HG02840 (cell line): ENCODE measurements around the gene EPHB2.

Source experiments
- ATAC-seq: cut with Tn5 transposase; IDR thresholded peaks from one replicate; pipeline ENCODE4 v1.9.1; 2021; ENCODE audit warnings: mild to moderate bottlenecking, moderate library complexity, moderate number of reproducible peaks; ENCODE audit not compliant: unreplicated experiment, low FRiP score

The EPHB2 gene

DNA sequence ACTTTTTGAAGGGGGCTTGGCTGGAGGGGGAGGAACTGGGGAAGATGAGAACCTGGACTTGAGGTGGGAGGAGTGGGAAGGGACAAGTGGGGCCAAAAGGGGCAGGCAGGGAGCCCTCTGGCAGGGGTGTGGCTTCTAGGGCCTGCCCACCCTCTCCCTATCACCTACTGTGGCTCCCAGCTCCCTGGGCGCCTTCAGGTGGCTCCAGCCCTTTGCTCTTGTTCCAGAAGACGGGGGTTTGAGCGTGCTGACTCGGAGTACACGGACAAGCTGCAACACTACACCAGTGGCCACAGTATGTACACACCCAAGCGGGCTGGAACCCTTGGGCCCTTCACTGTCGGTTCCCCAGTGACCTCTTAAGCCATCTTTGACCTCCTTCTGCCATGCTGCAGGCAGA is 185.5 kb downstream of the EPHB2 start:
- ATAC-seq, result no peak

DNA sequence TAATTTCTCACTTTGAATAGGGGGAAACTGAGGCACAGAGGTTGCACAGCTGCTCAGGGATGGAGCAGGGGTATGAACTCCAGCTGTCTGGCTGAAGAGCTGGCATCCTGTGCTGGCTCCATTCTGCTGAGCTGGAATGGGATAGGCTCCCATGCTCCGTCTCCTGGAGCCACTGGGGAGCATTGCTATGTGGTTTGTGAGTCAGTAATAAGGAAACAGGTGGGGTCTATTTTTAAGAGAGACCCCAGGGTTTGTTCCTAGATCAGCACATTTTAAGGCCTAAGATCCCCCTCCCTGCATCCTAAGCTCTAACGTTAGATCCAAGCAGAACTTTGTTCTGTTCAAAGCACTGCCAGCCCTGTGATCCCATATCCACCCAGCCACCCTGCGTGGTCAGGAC is 189.8 kb downstream of the EPHB2 start:
- ATAC-seq, result no peak

- ATAC-seq, result no peak
These were observed 192.5 kb downstream of the EPHB2 start for GRCh38 chr1:22903113-22903512.

DNA sequence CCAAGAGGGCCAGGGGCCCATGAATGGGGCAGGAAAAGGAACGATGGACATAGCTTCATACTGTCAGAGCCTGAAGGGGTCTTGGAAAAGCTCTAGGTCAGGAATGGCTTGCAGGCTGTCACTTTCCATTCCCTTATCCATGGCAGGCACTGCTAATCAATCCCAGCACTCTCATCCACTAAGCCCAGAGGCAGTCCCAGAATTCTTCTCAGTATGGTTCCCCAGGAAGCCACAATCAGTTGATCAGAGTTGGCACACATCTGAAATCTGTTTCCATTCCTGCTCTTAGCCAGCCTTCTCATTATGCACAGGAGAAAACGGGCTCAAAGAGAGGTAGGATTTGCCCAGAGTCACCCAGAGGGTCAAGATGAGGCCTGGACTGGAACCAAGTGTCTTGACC is 196.3 kb downstream of the EPHB2 start:
- no peak for ATAC-seq

GRCh38 chr1:22907528-22907927 is 196.9 kb downstream of the EPHB2 start:
- ATAC-seq, result no peak

GRCh38 chr1:22908880-22909426 is 198.3 kb downstream of the EPHB2 start:
- no peak for ATAC-seq

DNA sequence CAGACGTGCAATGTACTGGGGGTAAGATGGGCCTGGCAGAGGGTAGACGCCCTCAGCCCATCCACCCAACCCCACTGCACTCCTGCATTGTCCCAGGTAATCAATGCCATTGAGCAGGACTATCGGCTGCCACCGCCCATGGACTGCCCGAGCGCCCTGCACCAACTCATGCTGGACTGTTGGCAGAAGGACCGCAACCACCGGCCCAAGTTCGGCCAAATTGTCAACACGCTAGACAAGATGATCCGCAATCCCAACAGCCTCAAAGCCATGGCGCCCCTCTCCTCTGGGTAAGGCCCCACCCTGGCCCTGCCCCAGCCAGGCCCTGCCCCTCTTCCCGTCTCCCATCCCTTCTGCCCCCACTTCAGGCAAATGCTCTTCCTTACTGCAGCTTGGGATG is 199.6 kb downstream of the EPHB2 start:
- ATAC-seq, result no peak

- no peak for ATAC-seq
These were observed 200.5 kb downstream of the EPHB2 start for GRCh38 chr1:22910986-22911651.

- ATAC-seq, result no peak
These were observed 201.7 kb downstream of the EPHB2 start for GRCh38 chr1:22912311-22912710.

GRCh38 chr1:22913421-22914141 is 202.9 kb downstream of the EPHB2 start:
- no peak for ATAC-seq

DNA sequence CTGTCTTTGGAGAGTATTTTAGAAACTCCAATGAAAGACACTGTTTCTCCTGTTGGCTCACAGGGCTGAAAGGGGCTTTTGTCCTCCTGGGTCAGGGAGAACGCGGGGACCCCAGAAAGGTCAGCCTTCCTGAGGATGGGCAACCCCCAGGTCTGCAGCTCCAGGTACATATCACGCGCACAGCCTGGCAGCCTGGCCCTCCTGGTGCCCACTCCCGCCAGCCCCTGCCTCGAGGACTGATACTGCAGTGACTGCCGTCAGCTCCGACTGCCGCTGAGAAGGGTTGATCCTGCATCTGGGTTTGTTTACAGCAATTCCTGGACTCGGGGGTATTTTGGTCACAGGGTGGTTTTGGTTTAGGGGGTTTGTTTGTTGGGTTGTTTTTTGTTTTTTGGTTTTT is 203.5 kb downstream of the EPHB2 start:
- no peak for ATAC-seq

GRCh38 chr1:22914633-22915217 is 204.1 kb downstream of the EPHB2 start:
- no peak for ATAC-seq

GRCh38 chr1:22915231-22915630 is 204.6 kb downstream of the EPHB2 start:
- ATAC-seq, result no peak

DNA sequence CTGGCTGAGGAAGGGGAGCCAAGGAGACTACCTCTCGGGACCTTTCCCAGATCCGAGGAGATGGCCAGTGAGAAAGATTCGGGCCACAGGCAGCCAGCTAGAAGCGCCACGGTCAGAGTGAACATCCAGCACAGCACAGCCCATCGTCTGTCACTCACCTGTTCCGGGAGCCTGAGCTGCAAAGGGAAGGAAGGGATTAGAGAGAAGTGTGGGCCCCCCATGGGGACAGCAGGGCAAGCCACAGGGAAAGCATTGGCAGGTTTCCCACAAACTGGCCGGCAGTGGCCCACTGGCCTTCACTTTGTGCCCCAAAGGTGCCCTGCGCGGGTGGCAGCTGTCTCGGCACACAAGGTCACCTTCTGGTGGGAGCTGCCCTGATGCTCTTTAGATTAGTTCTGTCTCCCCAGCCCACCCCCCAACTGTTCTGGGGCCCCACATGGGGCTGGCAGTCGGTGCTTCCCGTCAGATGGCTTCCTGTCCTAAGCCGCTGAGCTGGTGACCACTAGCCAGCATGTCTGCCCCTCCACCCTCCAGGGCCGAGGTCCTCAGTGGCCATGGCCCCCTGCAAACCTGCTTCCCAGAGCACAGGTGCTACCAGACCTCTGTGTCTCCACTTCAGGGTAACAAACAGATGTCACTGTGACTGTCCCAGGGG is 205.3 kb downstream of the EPHB2 start:
- ATAC-seq, result no peak

GRCh38 chr1:22916471-22916820 is 205.8 kb downstream of the EPHB2 start:
- no peak for ATAC-seq

GRCh38 chr1:22917989-22918388 is 207.3 kb downstream of the EPHB2 start:
- no peak for ATAC-seq

GRCh38 chr1:22918644-22919043 is 208.0 kb downstream of the EPHB2 start:
- ATAC-seq, result no peak

- ATAC-seq, result no peak
These were observed 208.8 kb downstream of the EPHB2 start for GRCh38 chr1:22919341-22920025.

- ATAC-seq, result no peak
These were observed 209.5 kb downstream of the EPHB2 start for GRCh38 chr1:22920026-22920733.
